Activated B cell treated with CpG ODN at 0.5 μM for 24 hours (primary cell): Measurements from ENCODE around the gene THSD8. TPM values are rescaled to one million over a fixed set of nuclear protein-coding genes. Genes with fewer than 3 reads are reported as not detected.

ENCODE experiments used
- ATAC-seq: fragments of 200-7000 bp; cut with Tn5 transposase; one replicate; pipeline ENCODE4 v1.10.0; 2021; ENCODE audit warnings: low read depth, mild to moderate bottlenecking, moderate library complexity
- CTCF ChIA-PET: fragments of 350-600 bp; sonication (Branson Sonifier 250); formaldehyde crosslinking; loops from one replicate; lab custom pipeline; 2021; ENCODE audit warnings: antibody characterized with exemption; lab: Charles Lee
- POLR2A ChIA-PET: fragments of 350-600 bp; sonication (Branson Sonifier 250); formaldehyde crosslinking; loops from one replicate; lab custom pipeline; 2021; ENCODE audit warnings: antibody characterized with exemption; lab: Charles Lee
- DNase-seq: peaks from one replicate; pipeline ENCODE4 v3.0.0; 2022
- H3K27ac Mint-ChIP-seq: one replicate; pipeline ENCODE4 v1.8.0; 2020; ENCODE audit warnings: mixed read lengths
- H3K27me3 Mint-ChIP-seq: one replicate; pipeline ENCODE4 v1.8.0; 2021; ENCODE audit warnings: mixed read lengths
- H3K36me3 Mint-ChIP-seq: one replicate; pipeline ENCODE4 v1.8.0; 2021; ENCODE audit warnings: low read depth, mixed read lengths
- H3K4me1 Mint-ChIP-seq: one replicate; pipeline ENCODE4 v1.8.0; 2021; ENCODE audit warnings: mixed read lengths
- H3K4me3 Mint-ChIP-seq: one replicate; pipeline ENCODE4 v1.8.0; 2020; ENCODE audit warnings: mild to moderate bottlenecking, mixed read lengths
- H3K9me3 Mint-ChIP-seq: one replicate; pipeline ENCODE4 v1.8.0; 2020; ENCODE audit warnings: mixed read lengths
- intact Hi-C: fragments of 100-400 bp; cut with micrococcal nuclease; formaldehyde crosslinking; loops from one replicate; pipeline ENCODE4 v1.15.1; 2024
- total RNA-seq: library from RNA; stranded (reverse); gene quantifications from 2 replicates; pipeline ENCODE4 v1.2.3, GENCODE V29; 2022
- TF ChIP-seq, protein P1 (sequence below): fragments of 200-600 bp; IDR thresholded peaks from one replicate; pipeline ENCODE4 v1.8.0; 2022; ENCODE audit warnings: antibody characterized with exemption, mild to moderate bottlenecking

Gene THSD8
- total RNA-seq, 1 donor from 2014 or later: 2.3 TPM

DNA sequence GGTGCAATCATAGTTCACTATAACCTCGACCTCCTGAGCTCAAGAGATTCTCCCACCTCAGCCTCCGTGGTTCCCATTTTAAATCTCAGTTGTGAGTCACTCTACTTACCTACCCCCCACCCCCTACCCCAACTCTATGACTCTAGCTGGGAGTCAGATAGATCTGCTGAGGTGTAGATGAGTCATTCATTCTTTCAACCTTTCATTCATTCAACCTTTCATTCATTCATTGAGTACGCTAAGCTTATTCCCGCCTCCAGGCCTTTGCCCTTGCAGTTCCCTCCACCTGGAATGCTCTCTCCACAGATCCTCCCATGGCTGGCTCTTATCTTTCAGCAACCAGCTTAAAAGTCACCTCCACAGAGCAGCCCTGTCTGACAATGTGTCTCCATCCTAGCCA, 35.4 kb downstream of the THSD8 start:
- Mint-ChIP-seq H3K4me3 (no peak overlapping the region), H3K9me3 (peaks cover 3% of the 10 kb centered on the region), H3K36me3 (no peaks in the 10 kb centered on the region), H3K27ac (no peak overlapping the region), H3K4me1 (peaks cover 53% of the 10 kb centered on the region), H3K27me3 (peaks cover 66% of the 10 kb centered on the region)
- intact Hi-C loops: loop anchor here (5.0 kb wide), 1 partner anchor 265 kb away; the partner anchor contains the start of gene LYL1
- DNase-seq (no peak), ATAC-seq (no peak)
- ChIA-PET POLR2A (interaction anchor here (0.5 to 1.3 kb wide), 4 partner anchors 46 to 155 kb away, joined by 3 to 4 read pairs (median 4); partner anchors contain the start of gene JUNB), CTCF (interaction anchor here (0.7 to 1.0 kb wide), 3 partner anchors 10 to 71 kb away, joined by 3 read pairs; no protein-coding TSS in a partner anchor)
- TF ChIP-seq, protein P1, sequence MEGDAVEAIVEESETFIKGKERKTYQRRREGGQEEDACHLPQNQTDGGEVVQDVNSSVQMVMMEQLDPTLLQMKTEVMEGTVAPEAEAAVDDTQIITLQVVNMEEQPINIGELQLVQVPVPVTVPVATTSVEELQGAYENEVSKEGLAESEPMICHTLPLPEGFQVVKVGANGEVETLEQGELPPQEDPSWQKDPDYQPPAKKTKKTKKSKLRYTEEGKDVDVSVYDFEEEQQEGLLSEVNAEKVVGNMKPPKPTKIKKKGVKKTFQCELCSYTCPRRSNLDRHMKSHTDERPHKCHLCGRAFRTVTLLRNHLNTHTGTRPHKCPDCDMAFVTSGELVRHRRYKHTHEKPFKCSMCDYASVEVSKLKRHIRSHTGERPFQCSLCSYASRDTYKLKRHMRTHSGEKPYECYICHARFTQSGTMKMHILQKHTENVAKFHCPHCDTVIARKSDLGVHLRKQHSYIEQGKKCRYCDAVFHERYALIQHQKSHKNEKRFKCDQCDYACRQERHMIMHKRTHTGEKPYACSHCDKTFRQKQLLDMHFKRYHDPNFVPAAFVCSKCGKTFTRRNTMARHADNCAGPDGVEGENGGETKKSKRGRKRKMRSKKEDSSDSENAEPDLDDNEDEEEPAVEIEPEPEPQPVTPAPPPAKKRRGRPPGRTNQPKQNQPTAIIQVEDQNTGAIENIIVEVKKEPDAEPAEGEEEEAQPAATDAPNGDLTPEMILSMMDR: no peak

DNA sequence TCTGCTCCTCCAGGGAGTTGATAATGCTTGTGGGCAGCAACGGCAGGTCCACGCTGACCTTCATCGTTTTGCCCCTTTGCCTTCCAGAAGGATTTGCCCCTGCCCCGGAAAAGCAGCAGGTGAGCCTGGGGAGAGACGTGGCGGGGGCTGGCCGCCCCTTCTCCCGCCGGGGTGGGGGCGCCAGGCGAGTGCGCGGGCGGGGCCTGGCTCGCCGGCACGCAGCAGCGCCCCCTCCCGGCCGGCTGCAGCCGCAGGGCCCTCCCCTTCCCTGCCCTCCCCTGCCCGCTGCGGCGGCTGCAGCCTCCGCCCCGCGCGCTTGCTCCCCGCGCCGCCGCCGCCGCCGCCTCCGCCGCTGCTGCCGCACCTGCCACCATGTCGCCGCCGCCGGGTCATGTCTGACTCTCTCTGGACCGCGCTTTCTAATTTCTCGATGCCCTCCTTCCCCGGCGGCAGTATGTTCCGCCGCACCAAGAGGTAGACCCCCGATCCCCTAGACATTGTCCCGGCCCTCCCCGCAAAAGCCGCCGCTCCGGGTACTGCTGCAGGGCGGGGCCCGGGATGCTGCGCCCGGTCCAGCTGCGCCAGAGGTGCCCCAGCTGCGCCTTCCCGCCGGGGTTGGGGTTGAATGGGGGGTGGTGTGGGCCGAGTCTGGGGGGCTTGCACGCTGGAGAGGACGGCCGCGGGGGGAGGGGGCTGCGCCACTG, 36.5 kb downstream of the THSD8 start, which contains the start of gene MAST1:
TSS of gene MAST1 (plus strand) at position 334 of the 704 bp plus-strand sequence. CDS start at position 392, 58 bp downstream.
- peak; percentile 67 for ATAC-seq
- Mint-ChIP-seq H3K4me1 (peaks cover 44% of the 10 kb centered on the region), H3K9me3 (no peaks in the 10 kb centered on the region), H3K36me3 (no peaks in the 10 kb centered on the region), H3K4me3 (peak within 1 kb of the TSS; percentile 61), H3K27ac (peak within 1 kb of the TSS; percentile 18), H3K27me3 (peaks cover 64% of the 10 kb centered on the region)
- intact Hi-C loops: loop anchor here (5.0 kb wide), 1 partner anchor 264 kb away; the partner anchor contains the start of gene LYL1
- ChIA-PET POLR2A (no interaction called here), CTCF (no interaction called here)
- DNase-seq: no peak
- TF ChIP-seq, protein P1: no peak

DNA sequence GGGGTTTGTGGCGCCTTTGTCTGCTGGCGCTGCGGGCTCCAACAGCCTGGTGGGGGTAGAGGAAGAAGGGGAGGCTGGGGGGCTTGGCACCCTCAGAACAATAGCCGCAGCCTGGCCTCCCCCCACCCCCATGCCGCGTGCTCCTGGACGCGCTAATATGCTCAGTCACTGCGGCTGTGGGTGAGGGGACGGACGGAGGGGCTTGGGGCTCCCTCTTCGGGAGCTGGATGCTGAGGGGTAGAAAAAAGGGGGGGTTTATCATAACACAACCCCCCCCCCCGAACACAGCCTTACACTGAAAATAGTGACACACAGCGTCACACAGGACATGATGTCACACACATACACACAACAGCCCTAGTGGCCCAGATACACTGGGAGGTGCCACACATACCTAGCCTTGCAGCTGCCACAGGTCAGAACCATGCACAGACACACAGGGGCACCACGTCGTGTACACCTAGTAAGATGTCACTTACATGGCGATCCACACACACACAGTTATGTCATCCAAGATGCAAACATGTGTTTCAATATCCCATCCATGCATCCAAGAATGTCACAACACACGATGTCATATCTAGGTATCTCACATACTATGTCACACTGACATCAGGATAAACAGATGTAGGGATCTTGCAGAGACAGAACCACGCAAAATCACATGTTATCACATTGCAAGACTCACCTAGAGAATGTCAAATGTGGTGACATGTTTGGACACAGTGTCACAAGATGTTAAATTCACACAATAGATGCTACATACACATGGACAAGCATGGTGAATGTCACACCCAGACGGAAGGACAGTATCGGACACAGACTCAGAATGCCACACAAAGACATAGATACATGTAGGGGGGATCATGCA, 37.3 kb downstream of the THSD8 start:
- TF ChIP-seq, protein P1: no peak
- no peaks in the 10 kb centered on the region for H3K9me3 Mint-ChIP-seq
- intact Hi-C loops: loop anchor here (5.0 kb wide), 1 partner anchor 263 kb away; the partner anchor contains the start of gene LYL1
- peak overlapping the region; percentile 18 for H3K27ac Mint-ChIP-seq
- no peak for DNase-seq
- peaks cover 65% of the 10 kb centered on the region for H3K27me3 Mint-ChIP-seq
- ChIA-PET CTCF (no interaction called here), POLR2A (no interaction called here)
- no peak for ATAC-seq
- peak overlapping the region; percentile 32 for H3K4me3 Mint-ChIP-seq
- peaks cover 43% of the 10 kb centered on the region for H3K4me1 Mint-ChIP-seq
- no peaks in the 10 kb centered on the region for H3K36me3 Mint-ChIP-seq

DNA sequence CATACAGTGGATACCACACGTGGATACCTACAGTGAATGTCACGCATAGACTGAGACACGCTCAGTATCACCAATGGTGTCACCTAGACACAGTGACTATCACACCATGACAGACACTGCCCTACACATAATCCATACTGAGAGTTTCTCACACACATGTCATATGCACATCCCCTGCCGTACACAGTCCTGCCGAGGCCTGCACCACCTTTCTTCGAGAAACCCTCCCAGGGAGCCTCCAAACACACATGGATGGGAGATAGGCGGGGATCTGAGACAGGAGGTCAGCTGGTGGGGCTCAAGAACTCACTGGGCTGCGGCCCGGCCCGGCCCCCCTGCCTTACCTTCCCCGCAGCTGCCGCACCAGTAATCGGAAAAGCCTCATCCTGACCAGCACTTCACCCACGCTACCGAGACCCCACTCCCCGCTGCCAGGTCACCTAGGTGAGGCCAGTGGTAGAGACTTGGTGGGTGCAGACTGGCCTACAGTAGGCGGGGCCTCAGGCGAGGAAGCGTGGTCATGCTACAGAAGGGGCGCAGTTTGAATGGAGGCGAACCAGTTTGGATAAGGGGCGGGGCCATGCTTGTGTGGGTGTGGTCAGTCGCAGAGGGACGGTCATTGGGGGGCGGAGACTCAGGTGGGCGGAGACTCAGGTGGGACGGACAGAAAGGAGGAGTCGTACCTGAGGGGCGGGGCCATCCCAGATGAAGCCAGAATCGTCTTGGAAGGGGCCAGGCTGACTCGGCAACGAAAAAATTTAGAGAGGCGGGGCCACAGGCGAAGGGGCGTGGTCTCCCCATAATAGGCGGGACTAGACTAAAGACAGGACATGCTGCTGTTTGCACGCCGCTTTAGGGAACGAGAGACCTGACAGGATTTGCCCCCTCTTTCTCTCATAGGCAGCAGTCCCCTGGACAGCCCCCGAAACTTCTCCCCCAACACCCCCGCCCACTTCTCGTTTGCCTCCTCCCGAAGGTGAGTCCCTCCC, 38.5 kb downstream of the THSD8 start:
- TF ChIP-seq, protein P1: no peak
- Mint-ChIP-seq H3K27me3 (peaks cover 63% of the 10 kb centered on the region), H3K36me3 (no peaks in the 10 kb centered on the region), H3K27ac (no peak overlapping the region), H3K4me3 (no peak overlapping the region), H3K9me3 (no peaks in the 10 kb centered on the region), H3K4me1 (peaks cover 36% of the 10 kb centered on the region)
- DNase-seq: no peak
- ChIA-PET CTCF (no interaction called here), POLR2A (no interaction called here)
- intact Hi-C loops: no loop called here
- ATAC-seq: peak; percentile 40
